H9 (cell line): ENCODE data around the gene ADAMTSL2. TPM values are rescaled to one million over a fixed set of nuclear protein-coding genes. Genes with fewer than 3 reads are reported as not detected.

Experiments used
- DNase-seq: peaks from one replicate; pipeline ENCODE4 v3.0.0-alpha.2; 2017
- H2AFZ ChIP-seq: one replicate; pipeline ENCODE4 v1.6.1; 2013; ENCODE audit warnings: mild to moderate bottlenecking, low read length, control low read depth, moderate library complexity
- H2AK5ac ChIP-seq: 2 replicates; pipeline ENCODE4 v1.6.1; 2013; ENCODE audit warnings: low read length, control low read depth, mixed read lengths; ENCODE audit not compliant: insufficient read length
- H2BK120ac ChIP-seq: one replicate; pipeline ENCODE4 v1.6.1; 2013; ENCODE audit warnings: low read depth, mild to moderate bottlenecking, low read length, control low read depth, inconsistent platforms; ENCODE audit not compliant: poor library complexity, severe bottlenecking
- H2BK12ac ChIP-seq: 2 replicates; pipeline ENCODE4 v1.6.1; 2013; ENCODE audit warnings: low read length, control low read depth, mixed read lengths, low read depth; ENCODE audit not compliant: insufficient read length
- H2BK15ac ChIP-seq: 2 replicates; pipeline ENCODE4 v1.6.1; 2013; ENCODE audit warnings: low read depth, low read length, control low read depth
- H2BK20ac ChIP-seq: one replicate; pipeline ENCODE4 v1.6.1; 2013; ENCODE audit warnings: low read depth, mild to moderate bottlenecking, low read length, control low read depth, inconsistent platforms; ENCODE audit not compliant: poor library complexity, severe bottlenecking
- H2BK5ac ChIP-seq: 2 replicates; pipeline ENCODE4 v1.6.1; 2013; ENCODE audit warnings: low read length, control low read depth, mixed read lengths; ENCODE audit not compliant: insufficient read length
- H3K14ac ChIP-seq: 2 replicates; pipeline ENCODE4 v1.6.1; 2013; ENCODE audit warnings: low read length, control low read depth; ENCODE audit not compliant: insufficient read depth
- H3K18ac ChIP-seq: 2 replicates; pipeline ENCODE4 v1.6.1; 2013; ENCODE audit warnings: low read depth, mild to moderate bottlenecking, mixed read lengths, low read length, control low read depth; ENCODE audit not compliant: insufficient read length
- H3K23ac ChIP-seq: 2 replicates; pipeline ENCODE4 v1.6.1; 2013; ENCODE audit warnings: low read length, control low read depth, mixed read lengths, low read depth; ENCODE audit not compliant: insufficient read length
- H3K23me2 ChIP-seq: 2 replicates; pipeline ENCODE4 v1.6.1; 2013; ENCODE audit warnings: low read depth, mild to moderate bottlenecking, mixed read lengths, low read length, control low read depth; ENCODE audit not compliant: insufficient read length, poor library complexity, severe bottlenecking
- H3K27ac ChIP-seq: 2 replicates; pipeline ENCODE4 v1.5.1; 2013; ENCODE audit warnings: low read length, control low read depth, mixed read lengths, low read depth; ENCODE audit not compliant: insufficient read length
- H3K27me3 ChIP-seq: 2 replicates; pipeline ENCODE4 v1.6.1; 2013; ENCODE audit warnings: low read length, control low read depth, inconsistent platforms; ENCODE audit not compliant: insufficient read depth
- H3K4ac ChIP-seq: 2 replicates; pipeline ENCODE4 v1.6.1; 2013; ENCODE audit warnings: low read depth, mild to moderate bottlenecking, control low read depth, inconsistent platforms, low read length, moderate library complexity
- H3K4me1 ChIP-seq: 2 replicates; pipeline ENCODE4 v1.6.1; 2013; ENCODE audit warnings: low read length, control low read depth, inconsistent platforms; ENCODE audit not compliant: insufficient read depth
- H3K4me2 ChIP-seq: 2 replicates; pipeline ENCODE4 v1.6.1; 2013; ENCODE audit warnings: low read length, control low read depth, mixed read lengths; ENCODE audit not compliant: insufficient read length, insufficient read depth
- H3K56ac ChIP-seq: 2 replicates; pipeline ENCODE4 v1.6.1; 2013; ENCODE audit warnings: low read depth, mild to moderate bottlenecking, mixed read lengths, low read length, control low read depth; ENCODE audit not compliant: insufficient read length
- H3K79me1 ChIP-seq: 2 replicates; pipeline ENCODE4 v1.6.1; 2013; ENCODE audit warnings: low read depth, mild to moderate bottlenecking, moderate library complexity, low read length, control low read depth, inconsistent platforms; ENCODE audit not compliant: insufficient read depth, poor library complexity, severe bottlenecking
- H3K79me2 ChIP-seq: 2 replicates; pipeline ENCODE4 v1.6.1; 2013; ENCODE audit warnings: low read length, control low read depth, inconsistent platforms; ENCODE audit not compliant: insufficient read depth
- H3K9ac ChIP-seq: 2 replicates; pipeline ENCODE4 v1.6.1; 2013; ENCODE audit warnings: low read length, control low read depth, mixed read lengths; ENCODE audit not compliant: insufficient read length; ENCODE audit errors: extremely low read depth
- H3K9me3 ChIP-seq: one replicate; pipeline ENCODE4 v1.6.1; 2013; ENCODE audit warnings: low read depth, low read length, inconsistent platforms; ENCODE audit not compliant: control insufficient read depth
- H3T11ph ChIP-seq: one replicate; pipeline ENCODE4 v1.6.1; 2013; ENCODE audit warnings: mild to moderate bottlenecking, low read length, control low read depth, inconsistent platforms
- H4K20me1 ChIP-seq: one replicate; pipeline ENCODE4 v1.6.1; 2013; ENCODE audit not compliant: control insufficient read depth, insufficient read length, insufficient read depth
- H4K5ac ChIP-seq: 2 replicates; pipeline ENCODE4 v1.6.1; 2013; ENCODE audit warnings: low read depth, mild to moderate bottlenecking, mixed read lengths, low read length, control low read depth; ENCODE audit not compliant: insufficient read length
- H4K8ac ChIP-seq: replicated peaks from 2 replicates; pipeline ENCODE4 v1.6.1; 2013; ENCODE audit warnings: low read length, control low read depth, mixed read lengths, low read depth; ENCODE audit not compliant: insufficient read length
- H4K91ac ChIP-seq: 2 replicates; pipeline ENCODE4 v1.6.1; 2013; ENCODE audit warnings: low read depth, mild to moderate bottlenecking, moderate library complexity, mixed read lengths, low read length, control low read depth; ENCODE audit not compliant: insufficient read length
- H3K27ac Mint-ChIP-seq, 3 experiments: 2 replicates in 2 of 3; 3 replicates in 1 of 3; pipeline ENCODE4 v1.8.0; 2020 to 2021; ENCODE audit warnings: mixed read lengths in 3 of 3, mild to moderate bottlenecking in 1 of 3, moderate library complexity in 1 of 3
- H3K27me3 Mint-ChIP-seq: 2 replicates; pipeline ENCODE4 v1.8.0; 2021; ENCODE audit warnings: low read depth, mild to moderate bottlenecking, moderate library complexity, mixed read lengths
- H3K36me3 Mint-ChIP-seq, 3 experiments: 2 replicates in 2 of 3; 3 replicates in 1 of 3; pipeline ENCODE4 v1.8.0; 2020 to 2021; ENCODE audit warnings: low read depth in 3 of 3, mixed read lengths in 3 of 3; ENCODE audit not compliant: insufficient read depth in 1 of 3
- H3K4me1 Mint-ChIP-seq, 2 experiments: 2 replicates each; pipeline ENCODE4 v1.8.0; 2020; ENCODE audit warnings: mixed read lengths in 2 of 2
- H3K4me3 Mint-ChIP-seq, 2 experiments: 2 replicates in 1 of 2; 3 replicates in 1 of 2; pipeline ENCODE4 v1.8.0; 2020 to 2021; ENCODE audit warnings: mild to moderate bottlenecking in 2 of 2, mixed read lengths in 2 of 2, moderate library complexity in 1 of 2
- H3K9me3 Mint-ChIP-seq, 2 experiments: 2 replicates in 1 of 2; 3 replicates in 1 of 2; pipeline ENCODE4 v1.8.0; 2020; ENCODE audit warnings: mild to moderate bottlenecking in 2 of 2, mixed read lengths in 2 of 2, moderate library complexity in 1 of 2
- CTCF ChIP-seq: fragments of 200-600 bp; sonication (generic); conservative IDR thresholded peaks from 3 replicates; pipeline ENCODE4 v1.8.0; 2021; ENCODE audit warnings: antibody characterized with exemption, mild to moderate bottlenecking
- WGBS: extraction: QIAGEN DNeasy Blood & Tissue Kit; methylation state at CpG from one replicate; pipeline ENCODE4 v1.1.7; 2013; ENCODE audit warnings: missing lambda C conversion rate, low lambda C conversion rate, mixed read lengths; ENCODE audit not compliant: insufficient read length; ENCODE audit errors: extremely low coverage; 5-methylcytosine and 5-hydroxymethylcytosine counted together
- total RNA-seq: library from RNA; stranded (reverse); gene quantifications from 2 replicates; pipeline ENCODE4 v1.2.1, GENCODE V29; 2021

Gene ADAMTSL2
- total RNA-seq, 1 experiment from 2014 or later, result 0.61 TPM

DNA sequence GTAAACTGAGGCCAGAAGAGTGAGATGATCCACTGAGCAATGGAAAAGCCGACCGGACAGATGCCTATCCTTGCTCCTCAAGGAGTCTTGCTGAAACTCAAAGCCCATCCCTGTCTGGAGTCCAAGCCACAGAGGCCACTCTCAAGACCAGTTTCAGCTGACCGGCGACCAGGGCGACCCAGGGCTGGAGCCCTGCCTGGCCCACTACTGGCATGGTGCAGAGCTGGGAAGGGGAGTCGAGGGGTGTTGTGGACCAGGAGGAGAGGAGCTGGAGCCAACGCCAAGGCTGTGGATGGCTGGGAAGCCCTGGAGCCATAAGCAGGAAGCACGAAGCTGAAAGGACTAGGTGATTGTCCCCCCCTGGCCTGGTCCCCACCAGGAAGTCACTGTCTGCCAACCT lies 52.5 kb downstream of the ADAMTSL2 start:
- peaks cover 0 to 2% (median 2%) of the 10 kb centered on the region in 3 experiments; a peak in 2 of 7 replicates for H3K36me3 Mint-ChIP-seq
- WGBS, result no CpG with 5 or more reads among the region's 8 CpGs

More for the DNA sequence above, 52.5 kb downstream of the ADAMTSL2 start:
- no peak overlapping the region for H3K4me3 Mint-ChIP-seq
- Histone ChIP-seq H3K4me2 (no peak overlapping the region), H2BK20ac (no peak overlapping the region), H4K5ac (no peak overlapping the region), H3K9me3 (no peaks in the 10 kb centered on the region), H2AFZ (no peak overlapping the region), H2BK12ac (no peak overlapping the region), H2BK120ac (no peak overlapping the region), H3K56ac (no peak overlapping the region), H3T11ph (no peak overlapping the region), H3K14ac (no peak overlapping the region), H2AK5ac (no peak overlapping the region), H3K27ac (no peak overlapping the region), H3K4ac (no peak overlapping the region), H3K79me2 (no peaks in the 10 kb centered on the region), H3K18ac (no peak overlapping the region), H2BK15ac (no peak overlapping the region), H2BK5ac (no peak overlapping the region), H3K23me2 (no peaks in the 10 kb centered on the region), H3K23ac (no peak overlapping the region), H3K27me3 (no peaks in the 10 kb centered on the region), H3K79me1 (no peaks in the 10 kb centered on the region), H4K20me1 (no peaks in the 10 kb centered on the region), H4K91ac (no peak overlapping the region), H3K4me1 (no peaks in the 10 kb centered on the region; the same call in 1 of the 2 replicates), H4K8ac (no peak overlapping the region), H3K9ac (no peak overlapping the region)
- peaks cover 24 to 37% of the 10 kb centered on the region in 2 experiments for H3K4me1 Mint-ChIP-seq
- DNase-seq, result no peak
- H3K27ac Mint-ChIP-seq, result no peak overlapping the region
- peaks cover 3 to 4% of the 10 kb centered on the region in 2 experiments for H3K9me3 Mint-ChIP-seq
- H3K27me3 Mint-ChIP-seq, result peaks cover 3% of the 10 kb centered on the region
- no peak for TF ChIP-seq CTCF
